CD4-positive, alpha-beta memory T cell (primary cell): Measurements from ENCODE around the gene ERVMER34-1. TPM values are rescaled to one million over a fixed set of nuclear protein-coding genes. Genes with fewer than 3 reads are reported as not detected.

Source experiments
- CTCF ChIA-PET: fragments of 350-600 bp; sonication (Branson Sonifier 250); formaldehyde crosslinking; loops from one replicate; lab custom pipeline; 2021; ENCODE audit warnings: inconsistent platforms; ENCODE audit not compliant: partially characterized antibody; lab: Charles Lee
- POLR2A ChIA-PET: fragments of 350-600 bp; sonication (Branson Sonifier 250); formaldehyde crosslinking; loops from one replicate; lab custom pipeline; 2021; ENCODE audit not compliant: partially characterized antibody; lab: Charles Lee
- DNase-seq, 5 donors: peaks; one replicate each; pipeline versions ENCODE4 v3.0.0 to v3.0.0-alpha.2; 2020 to 2022; ENCODE audit warnings: mixed read lengths in 1 of 5
- H3K27ac ChIP-seq: one replicate; pipeline ENCODE4 v1.7.0; 2013; ENCODE audit warnings: low read depth, low read length
- H3K27me3 ChIP-seq: 2 replicates; pipeline ENCODE4 v1.7.0; 2013; ENCODE audit warnings: mild to moderate bottlenecking, low read length, moderate library complexity; ENCODE audit not compliant: insufficient read depth
- H3K36me3 ChIP-seq: 2 replicates; pipeline ENCODE4 v1.7.0; 2013; ENCODE audit warnings: mild to moderate bottlenecking, low read length, moderate library complexity; ENCODE audit not compliant: insufficient read depth
- H3K4me1 ChIP-seq: 2 replicates; pipeline ENCODE4 v1.7.0; 2013; ENCODE audit warnings: mild to moderate bottlenecking, low read length, moderate library complexity; ENCODE audit not compliant: insufficient read depth
- H3K4me3 ChIP-seq, 2 donors: one replicate each; pipeline ENCODE4 v1.7.0; 2013; ENCODE audit warnings: low read length in 2 of 2, mild to moderate bottlenecking in 1 of 2
- H3K9me3 ChIP-seq, 2 donors: one replicate each; pipeline ENCODE4 v1.7.0; 2013; ENCODE audit warnings: low read length in 2 of 2, control low read depth in 1 of 2; ENCODE audit not compliant: control insufficient read depth in 1 of 2
- H3K27ac Mint-ChIP-seq, 7 donors: one replicate each; pipeline ENCODE4 v1.8.0; 2020 to 2021; ENCODE audit warnings: mixed read lengths in 7 of 7, mild to moderate bottlenecking in 6 of 7, inconsistent platforms in 3 of 7, moderate library complexity in 3 of 7
- H3K27me3 Mint-ChIP-seq, 2 donors: one replicate each; pipeline ENCODE4 v1.8.0; 2020 to 2021; ENCODE audit warnings: mixed read lengths in 2 of 2
- H3K36me3 Mint-ChIP-seq, 2 donors: one replicate each; pipeline ENCODE4 v1.8.0; 2020 to 2021; ENCODE audit warnings: mixed read lengths in 2 of 2, inconsistent platforms in 1 of 2, mild to moderate bottlenecking in 1 of 2
- H3K4me1 Mint-ChIP-seq, 4 donors: one replicate each; pipeline ENCODE4 v1.8.0; 2020 to 2021; ENCODE audit warnings: mixed read lengths in 4 of 4, mild to moderate bottlenecking in 1 of 4
- H3K4me3 Mint-ChIP-seq, 8 donors: one replicate each; pipeline ENCODE4 v1.8.0; 2020 to 2021; ENCODE audit warnings: mixed read lengths in 8 of 8, mild to moderate bottlenecking in 7 of 8, moderate library complexity in 6 of 8, inconsistent platforms in 3 of 8
- H3K9me3 Mint-ChIP-seq, 8 donors: one replicate each; pipeline ENCODE4 v1.8.0; 2020 to 2021; ENCODE audit warnings: mixed read lengths in 8 of 8, mild to moderate bottlenecking in 5 of 8, inconsistent platforms in 3 of 8, moderate library complexity in 1 of 8
- intact Hi-C: fragments of 100-400 bp; cut with micrococcal nuclease; formaldehyde crosslinking; loops from one replicate; pipeline ENCODE4 v1.15.1; 2023
- polyA plus RNA-seq, 2 donors: library from polyadenylated mRNA; unstranded; fragments of 300-500 nt; fragmentation: Illumina TruSeq; gene quantifications; one replicate each; pipeline ENCODE4 v1.2.3, GENCODE V29; 2021
- total RNA-seq, 2 experiments: library from RNA; stranded (reverse); gene quantifications; one replicate each; pipeline ENCODE4 v1.2.3, GENCODE V29; 2021

The ERVMER34-1 gene
- total and polyA plus RNA-seq, 4 experiments from 2014 or later = not detected

- Mint-ChIP-seq H3K9me3 (peaks cover 0 to 2% (median 0%) of the 10 kb centered on the region in 8 donors), H3K36me3 (peaks cover 18 to 38% of the 10 kb centered on the region in 2 donors), H3K4me3 (peak overlapping the region; percentile 91 to 97 (median 94)), H3K4me1 (peaks cover 35 to 52% (median 47%) of the 10 kb centered on the region in 4 donors), H3K27ac (peak overlapping the region; percentile 96 to 99 (median 98)), H3K27me3 (no peaks in the 10 kb centered on the region)
- ChIA-PET POLR2A (interaction anchor here (0.6 to 3.8 kb wide), 18 partner anchors 9 to 870 kb away, joined by 3 to 172 read pairs (median 6); partner anchors contain the start of genes DCUN1D4, FIP1L1 and USP46), CTCF (interaction anchor here (1.0 to 3.1 kb wide), 6 partner anchors 9 to 198 kb away, joined by 3 to 15 read pairs (median 3); no protein-coding TSS in a partner anchor)
- Histone ChIP-seq H3K36me3 (peaks cover 16% of the 10 kb centered on the region), H3K4me1 (peaks cover 41% of the 10 kb centered on the region), H3K27ac (peak overlapping the region; percentile 85), H3K27me3 (no peaks in the 10 kb centered on the region), H3K4me3 (peak overlapping the region; percentile 12 to 85), H3K9me3 (no peaks in the 10 kb centered on the region)
- DNase-seq = peak in 1 of 5 donors; percentile 41
- intact Hi-C loops = loop anchor here (2.0 to 5.0 kb wide), 3 partner anchors 149 to 676 kb away; partner anchors contain the start of genes FIP1L1, RASL11B and SGCB
These were observed 37.7 kb downstream of the ERVMER34-1 start for GRCh38 chr4:52713456-52713937.

- Mint-ChIP-seq H3K27me3 (no peaks in the 10 kb centered on the region), H3K9me3 (peaks cover 0 to 2% (median 0%) of the 10 kb centered on the region in 8 donors), H3K36me3 (peaks cover 18 to 37% of the 10 kb centered on the region in 2 donors), H3K27ac (peak overlapping the region; percentile 96 to 99 (median 98)), H3K4me3 (peak overlapping the region; percentile 91 to 97 (median 94)), H3K4me1 (peaks cover 32 to 52% (median 45%) of the 10 kb centered on the region in 4 donors)
- Histone ChIP-seq H3K4me1 (peaks cover 41% of the 10 kb centered on the region), H3K27me3 (no peaks in the 10 kb centered on the region), H3K4me3 (peak overlapping the region; percentile 12 to 85), H3K36me3 (peaks cover 16% of the 10 kb centered on the region), H3K9me3 (no peaks in the 10 kb centered on the region), H3K27ac (peak overlapping the region; percentile 85)
- ChIA-PET POLR2A (interaction anchor here (0.6 to 3.8 kb wide), 30 partner anchors 10 to 1351 kb away, joined by 3 to 172 read pairs (median 4); partner anchors contain the start of genes CHIC2, DCUN1D4, FIP1L1 and SCFD2), CTCF (interaction anchor here (1.0 to 3.1 kb wide), 7 partner anchors 10 to 199 kb away, joined by 3 to 15 read pairs (median 3); no protein-coding TSS in a partner anchor)
- DNase-seq = peak; percentile 96 to 97 (median 97)
- intact Hi-C loops = loop anchor here (1.0 to 5.0 kb wide), 6 partner anchors 10 to 1352 kb away; partner anchors contain the start of genes CHIC2, FIP1L1, RASL11B and SGCB
These were observed 38.7 kb downstream of the ERVMER34-1 start for GRCh38 chr4:52712251-52713130.

GRCh38 chr4:52711834-52712250, 39.4 kb downstream of the ERVMER34-1 start:
- ChIA-PET CTCF (interaction anchor here (1.0 to 3.1 kb wide), 2 partner anchors 11 to 54 kb away, joined by 3 to 15 read pairs; no protein-coding TSS in a partner anchor), POLR2A (interaction anchor here (0.6 to 3.8 kb wide), 22 partner anchors 10 to 1352 kb away, joined by 3 to 172 read pairs (median 4); partner anchors contain the start of genes CHIC2, DCUN1D4, SCFD2 and USP46)
- peak overlapping the region; percentile 52 to 98 (median 89) for H3K27ac Mint-ChIP-seq
- H3K9me3 Mint-ChIP-seq = peaks cover 0 to 2% (median 0%) of the 10 kb centered on the region in 8 donors
- peak overlapping the region; percentile 72 to 94 (median 77) for H3K4me3 Mint-ChIP-seq
- Histone ChIP-seq H3K9me3 (no peaks in the 10 kb centered on the region), H3K36me3 (peaks cover 16% of the 10 kb centered on the region), H3K4me1 (peaks cover 41% of the 10 kb centered on the region), H3K27ac (peak overlapping the region; percentile 85), H3K4me3 (peak overlapping the region in 1 of 2 donors; percentile 85), H3K27me3 (no peaks in the 10 kb centered on the region)
- peaks cover 0 to 1% of the 10 kb centered on the region in 2 donors for H3K27me3 Mint-ChIP-seq
- DNase-seq = no peak
- peaks cover 32 to 52% (median 44%) of the 10 kb centered on the region in 4 donors for H3K4me1 Mint-ChIP-seq
- intact Hi-C loops = loop anchor here (1.0 to 5.0 kb wide), 6 partner anchors 10 to 1352 kb away; partner anchors contain the start of genes CHIC2, FIP1L1, RASL11B and SGCB
- peaks cover 18 to 37% of the 10 kb centered on the region in 2 donors for H3K36me3 Mint-ChIP-seq

- ChIA-PET POLR2A (interaction anchor here (1.0 to 3.8 kb wide), 7 partner anchors 11 to 868 kb away, joined by 3 to 172 read pairs (median 19); partner anchors contain the start of genes DCUN1D4, SCFD2 and USP46), CTCF (interaction anchor here (3.1 kb wide), 1 partner anchor 11 kb away, joined by 15 read pairs; no protein-coding TSS in a partner anchor)
These were observed 40.0 kb downstream of the ERVMER34-1 start for GRCh38 chr4:52711272-52711671.

GRCh38 chr4:52709155-52709554, 42.1 kb downstream of the ERVMER34-1 start:
- Histone ChIP-seq H3K27ac (no peak overlapping the region), H3K9me3 (no peaks in the 10 kb centered on the region), H3K4me3 (no peak overlapping the region), H3K4me1 (peaks cover 22% of the 10 kb centered on the region), H3K27me3 (no peaks in the 10 kb centered on the region), H3K36me3 (peaks cover 5% of the 10 kb centered on the region)
- Mint-ChIP-seq H3K36me3 (peaks cover 4 to 14% of the 10 kb centered on the region in 2 donors), H3K9me3 (no peaks in the 10 kb centered on the region), H3K27me3 (peaks cover 0 to 1% of the 10 kb centered on the region in 2 donors), H3K4me3 (no peak overlapping the region), H3K4me1 (peaks cover 15 to 34% (median 26%) of the 10 kb centered on the region in 4 donors), H3K27ac (peak overlapping the region in 3 of 7 donors; percentile 7 to 67 (median 20))
- CTCF ChIA-PET = interaction anchor here (0.7 to 1.3 kb wide), 2 partner anchors 10 to 164 kb away, joined by 3 to 4 read pairs; no protein-coding TSS in a partner anchor
- DNase-seq = no peak
- intact Hi-C loops = no loop called here
- POLR2A ChIA-PET = interaction anchor here (1.3 kb wide), 1 partner anchor 10 kb away, joined by 3 read pairs; no protein-coding TSS in a partner anchor

More at GRCh38 chr4:52711272-52711671, 40.0 kb downstream of the ERVMER34-1 start:
- H3K27me3 ChIP-seq = no peaks in the 10 kb centered on the region
- peak overlapping the region; percentile 52 to 98 (median 89) for H3K27ac Mint-ChIP-seq
- intact Hi-C loops = loop anchor here (5.0 kb wide), 2 partner anchors 666 to 674 kb away; partner anchors contain the start of genes FIP1L1 and SGCB
- no peak for DNase-seq
- H3K36me3 Mint-ChIP-seq = peaks cover 18 to 35% of the 10 kb centered on the region in 2 donors
- peaks cover 16% of the 10 kb centered on the region for H3K36me3 ChIP-seq
- H3K4me1 Mint-ChIP-seq = peaks cover 31 to 52% (median 43%) of the 10 kb centered on the region in 4 donors
- H3K4me3 ChIP-seq = no peak overlapping the region
- H3K9me3 Mint-ChIP-seq = peaks cover 0 to 2% (median 0%) of the 10 kb centered on the region in 8 donors
- peak overlapping the region; percentile 85 for H3K27ac ChIP-seq
- H3K9me3 ChIP-seq = no peaks in the 10 kb centered on the region
- H3K27me3 Mint-ChIP-seq = peaks cover 0 to 1% of the 10 kb centered on the region in 2 donors
- H3K4me1 ChIP-seq = peaks cover 41% of the 10 kb centered on the region
- H3K4me3 Mint-ChIP-seq = peak overlapping the region in 5 of 8 donors; percentile 10 to 82 (median 77)

GRCh38 chr4:52704661-52705060, 46.6 kb downstream of the ERVMER34-1 start:
- CTCF ChIA-PET = no interaction called here
- no peaks in the 10 kb centered on the region for H3K4me1 ChIP-seq
- intact Hi-C loops = no loop called here
- DNase-seq = no peak
- POLR2A ChIA-PET = interaction anchor here (1.2 kb wide), 1 partner anchor 9 kb away, joined by 3 read pairs; no protein-coding TSS in a partner anchor
- no peak overlapping the region for H3K4me3 ChIP-seq
- Mint-ChIP-seq H3K4me1 (no peaks in the 10 kb centered on the region), H3K27me3 (peaks cover 0 to 1% of the 10 kb centered on the region in 2 donors), H3K36me3 (no peaks in the 10 kb centered on the region), H3K9me3 (no peaks in the 10 kb centered on the region), H3K27ac (no peak overlapping the region), H3K4me3 (no peak overlapping the region)
- H3K27me3 ChIP-seq = no peaks in the 10 kb centered on the region
- no peaks in the 10 kb centered on the region for H3K36me3 ChIP-seq
- H3K9me3 ChIP-seq = no peaks in the 10 kb centered on the region
- no peak overlapping the region for H3K27ac ChIP-seq
